ENCODE results near the gene TEX26.
A peak's percentile ranks its signal among the peaks of the same experiment; 100 is the strongest.

TEX26 gene

DNA sequence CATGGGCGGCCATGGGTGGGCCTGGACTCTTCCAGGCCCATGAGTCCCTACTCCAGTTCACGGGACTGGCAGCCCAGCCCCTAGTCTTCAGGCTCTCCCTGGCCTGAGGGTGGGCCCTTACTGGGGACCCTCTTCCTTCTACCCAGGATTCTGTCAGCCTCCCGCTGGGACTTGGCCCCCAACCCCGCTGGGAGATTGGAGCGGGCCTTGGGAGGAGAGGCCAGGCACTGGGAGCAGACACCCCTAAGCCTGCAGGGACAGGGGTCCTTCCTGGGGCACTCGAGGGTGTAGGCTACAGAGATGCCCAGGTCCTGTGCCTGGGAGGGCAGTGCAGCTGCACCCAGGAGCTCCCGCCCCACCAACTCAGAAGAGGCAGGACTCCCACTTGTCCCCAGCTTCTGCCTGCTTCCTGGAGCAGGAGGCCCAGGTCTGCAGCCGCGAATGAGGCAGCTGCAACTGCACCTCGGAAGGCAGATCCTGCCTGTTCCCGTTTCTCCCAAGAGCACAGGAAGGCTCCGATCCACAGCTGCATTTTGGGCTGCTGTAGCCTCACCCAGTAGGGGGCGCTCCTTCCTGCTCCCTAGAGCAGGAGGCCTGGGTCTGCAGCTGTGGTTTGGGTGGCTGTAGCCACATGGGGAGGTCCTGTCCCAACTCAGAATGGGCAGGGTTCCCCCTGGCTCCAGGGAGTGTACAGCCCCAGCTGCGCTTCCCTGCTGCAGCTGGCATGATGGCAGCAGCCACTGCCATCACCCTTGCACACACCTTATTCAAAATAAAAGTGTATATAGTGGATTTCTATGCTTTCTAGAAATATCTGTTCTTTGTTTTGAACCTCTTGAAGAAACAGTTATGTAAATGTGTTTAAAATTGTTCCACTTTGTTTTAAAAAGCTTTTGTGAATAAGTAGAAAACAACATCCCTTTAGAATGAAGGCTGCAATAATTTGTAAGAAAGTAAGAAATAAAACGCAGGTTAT, 46.8 kb downstream of the TEX26 start:
- Mint-ChIP-seq H3K27me3 (peaks cover 29% of the 10 kb centered on the region), H3K27ac (no peak overlapping the region), H3K4me1 (ENCODE audit: low read depth) (peaks cover 4% of the 10 kb centered on the region), H3K9me3 (no peaks in the 10 kb centered on the region), H3K36me3 (ENCODE audit: low read depth) (no peaks in the 10 kb centered on the region), H3K4me3 (no peak overlapping the region)
- peak; percentile 61 for DNase-seq

DNA sequence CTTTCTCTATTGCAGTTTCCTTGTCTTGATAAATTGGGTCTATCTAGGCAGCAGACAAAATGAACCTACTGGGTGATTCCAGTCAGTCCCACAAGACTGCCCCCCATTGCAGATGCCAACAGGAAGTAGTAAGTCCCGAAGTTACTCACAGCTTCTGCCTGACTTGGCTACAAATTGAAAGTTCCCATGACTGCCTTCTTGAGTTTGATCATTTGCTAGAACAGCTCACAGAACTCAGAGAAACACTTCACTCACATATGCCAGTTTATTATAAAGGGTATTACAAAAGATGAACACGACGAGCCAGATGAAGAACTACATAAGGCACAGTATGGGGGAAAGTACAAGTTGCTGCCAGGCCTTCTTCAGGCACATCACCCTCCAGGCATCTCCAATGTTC, 50.0 kb downstream of the TEX26 start:
- Mint-ChIP-seq H3K36me3 (ENCODE audit: low read depth) (no peaks in the 10 kb centered on the region), H3K9me3 (no peaks in the 10 kb centered on the region), H3K27ac (no peak overlapping the region), H3K4me3 (no peak overlapping the region), H3K27me3 (peaks cover 22% of the 10 kb centered on the region), H3K4me1 (ENCODE audit: low read depth) (peaks cover 4% of the 10 kb centered on the region)
- no peak for DNase-seq

GRCh38 chr13:30982906-30983305, 50.5 kb downstream of the TEX26 start:
- H3K27ac Mint-ChIP-seq, result no peak overlapping the region
- no peaks in the 10 kb centered on the region for H3K9me3 Mint-ChIP-seq
- no peak overlapping the region for H3K4me3 Mint-ChIP-seq
- no peak for DNase-seq
- no peaks in the 10 kb centered on the region for H3K36me3 Mint-ChIP-seq (ENCODE audit: low read depth)
- peaks cover 1% of the 10 kb centered on the region for H3K4me1 Mint-ChIP-seq (ENCODE audit: low read depth)
- peaks cover 23% of the 10 kb centered on the region for H3K27me3 Mint-ChIP-seq

DNA sequence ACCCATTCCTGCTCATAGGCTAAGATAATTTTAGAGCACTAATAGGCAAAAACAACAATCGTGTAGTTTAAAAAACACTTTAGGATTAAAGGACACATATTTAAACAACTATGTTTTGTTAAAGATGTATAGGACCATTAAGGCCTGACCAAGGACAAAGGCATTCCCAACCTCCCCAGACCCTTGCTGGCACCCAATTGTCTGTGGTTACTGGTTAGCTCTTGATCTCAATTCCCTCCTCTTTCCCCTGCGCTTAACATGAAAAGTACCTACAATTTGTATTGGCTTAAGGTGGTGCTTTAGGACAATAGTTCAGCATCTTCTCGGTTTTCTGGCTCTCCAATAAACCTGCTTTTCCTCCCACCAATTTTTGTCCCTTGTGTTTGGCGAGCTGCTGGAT, 51.0 kb downstream of the TEX26 start:
- H3K4me3 Mint-ChIP-seq, result no peak overlapping the region
- no peaks in the 10 kb centered on the region for H3K9me3 Mint-ChIP-seq
- H3K4me1 Mint-ChIP-seq (ENCODE audit: low read depth), result peaks cover 1% of the 10 kb centered on the region
- peaks cover 23% of the 10 kb centered on the region for H3K27me3 Mint-ChIP-seq
- no peak overlapping the region for H3K27ac Mint-ChIP-seq
- no peak for DNase-seq
- no peaks in the 10 kb centered on the region for H3K36me3 Mint-ChIP-seq (ENCODE audit: low read depth)

- no peak for DNase-seq
- peaks cover 20% of the 10 kb centered on the region for H3K27me3 Mint-ChIP-seq
- no peak overlapping the region for H3K27ac Mint-ChIP-seq
- no peak overlapping the region for H3K4me3 Mint-ChIP-seq
- no peaks in the 10 kb centered on the region for H3K9me3 Mint-ChIP-seq
- no peaks in the 10 kb centered on the region for H3K36me3 Mint-ChIP-seq (ENCODE audit: low read depth)
- H3K4me1 Mint-ChIP-seq (ENCODE audit: low read depth), result peaks cover 1% of the 10 kb centered on the region
These were observed 52.2 kb downstream of the TEX26 start for GRCh38 chr13:30984620-30985019.

GRCh38 chr13:30985637-30986205, 53.3 kb downstream of the TEX26 start:
- Mint-ChIP-seq H3K4me3 (no peak overlapping the region), H3K9me3 (no peaks in the 10 kb centered on the region), H3K4me1 (ENCODE audit: low read depth) (peaks cover 1% of the 10 kb centered on the region), H3K27me3 (peaks cover 19% of the 10 kb centered on the region), H3K27ac (no peak overlapping the region), H3K36me3 (ENCODE audit: low read depth) (no peaks in the 10 kb centered on the region)
- DNase-seq, result no peak

DNA sequence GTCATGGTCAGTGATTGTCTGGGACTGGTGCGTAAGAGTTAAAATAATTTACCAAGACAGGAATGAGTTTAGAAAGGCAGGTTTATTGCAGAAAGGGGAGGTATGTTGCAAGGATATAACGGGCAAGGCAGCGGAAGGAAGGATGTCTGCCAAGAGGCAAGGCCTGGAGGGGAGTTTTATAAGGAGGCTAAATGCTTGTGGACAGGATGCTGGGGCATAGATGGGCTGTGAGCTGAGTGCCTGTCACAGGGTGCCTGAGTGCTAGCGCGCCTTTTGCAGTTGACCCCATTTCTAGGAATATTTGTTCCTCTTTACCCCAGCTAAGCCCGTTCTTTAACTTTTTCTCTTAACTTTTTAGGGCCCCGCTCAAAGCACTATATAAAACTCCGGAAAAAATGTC, 58.7 kb downstream of the TEX26 start:
- Mint-ChIP-seq H3K27ac (no peak overlapping the region), H3K36me3 (ENCODE audit: low read depth) (no peaks in the 10 kb centered on the region), H3K4me1 (ENCODE audit: low read depth) (no peaks in the 10 kb centered on the region), H3K27me3 (peaks cover 39% of the 10 kb centered on the region), H3K4me3 (no peak overlapping the region), H3K9me3 (no peaks in the 10 kb centered on the region)
- DNase-seq, result no peak

GRCh38 chr13:30991922-30992321, 59.5 kb downstream of the TEX26 start:
- H3K4me1 Mint-ChIP-seq (ENCODE audit: low read depth), result no peaks in the 10 kb centered on the region
- H3K9me3 Mint-ChIP-seq, result no peaks in the 10 kb centered on the region
- no peaks in the 10 kb centered on the region for H3K36me3 Mint-ChIP-seq (ENCODE audit: low read depth)
- peaks cover 39% of the 10 kb centered on the region for H3K27me3 Mint-ChIP-seq
- no peak overlapping the region for H3K4me3 Mint-ChIP-seq
- no peak overlapping the region for H3K27ac Mint-ChIP-seq
- DNase-seq, result no peak

GRCh38 chr13:30995331-30995730, 62.9 kb downstream of the TEX26 start:
- H3K27ac Mint-ChIP-seq, result no peak overlapping the region
- H3K4me3 Mint-ChIP-seq, result no peak overlapping the region
- H3K9me3 Mint-ChIP-seq, result no peaks in the 10 kb centered on the region
- H3K27me3 Mint-ChIP-seq, result peaks cover 38% of the 10 kb centered on the region
- H3K4me1 Mint-ChIP-seq (ENCODE audit: low read depth), result no peaks in the 10 kb centered on the region
- H3K36me3 Mint-ChIP-seq (ENCODE audit: low read depth), result no peaks in the 10 kb centered on the region
- DNase-seq, result no peak

DNA sequence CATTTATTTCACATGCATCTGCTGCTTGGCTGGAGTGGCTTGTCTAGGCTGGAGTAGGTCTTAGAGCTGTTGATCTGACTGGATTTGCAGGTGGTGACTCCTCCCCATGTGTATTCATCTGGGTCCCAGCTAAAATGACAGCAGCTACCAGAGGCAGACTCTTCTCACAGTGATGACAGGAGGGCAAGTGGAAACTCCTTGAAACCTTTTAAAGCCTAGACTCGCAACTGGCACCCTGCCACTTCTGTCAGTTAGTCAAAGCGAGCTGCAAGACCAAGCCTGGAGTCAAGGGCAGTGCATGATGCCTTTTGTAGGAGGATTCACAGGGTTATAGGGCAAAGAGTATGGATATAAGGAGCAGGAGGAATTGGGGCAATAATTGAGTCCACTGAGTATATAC, 65.2 kb downstream of the TEX26 start:
- no peak overlapping the region for H3K27ac Mint-ChIP-seq
- peaks cover 34% of the 10 kb centered on the region for H3K27me3 Mint-ChIP-seq
- no peaks in the 10 kb centered on the region for H3K4me1 Mint-ChIP-seq (ENCODE audit: low read depth)
- no peak overlapping the region for H3K4me3 Mint-ChIP-seq
- no peak for DNase-seq
- H3K9me3 Mint-ChIP-seq, result no peaks in the 10 kb centered on the region
- H3K36me3 Mint-ChIP-seq (ENCODE audit: low read depth), result no peaks in the 10 kb centered on the region

DNA sequence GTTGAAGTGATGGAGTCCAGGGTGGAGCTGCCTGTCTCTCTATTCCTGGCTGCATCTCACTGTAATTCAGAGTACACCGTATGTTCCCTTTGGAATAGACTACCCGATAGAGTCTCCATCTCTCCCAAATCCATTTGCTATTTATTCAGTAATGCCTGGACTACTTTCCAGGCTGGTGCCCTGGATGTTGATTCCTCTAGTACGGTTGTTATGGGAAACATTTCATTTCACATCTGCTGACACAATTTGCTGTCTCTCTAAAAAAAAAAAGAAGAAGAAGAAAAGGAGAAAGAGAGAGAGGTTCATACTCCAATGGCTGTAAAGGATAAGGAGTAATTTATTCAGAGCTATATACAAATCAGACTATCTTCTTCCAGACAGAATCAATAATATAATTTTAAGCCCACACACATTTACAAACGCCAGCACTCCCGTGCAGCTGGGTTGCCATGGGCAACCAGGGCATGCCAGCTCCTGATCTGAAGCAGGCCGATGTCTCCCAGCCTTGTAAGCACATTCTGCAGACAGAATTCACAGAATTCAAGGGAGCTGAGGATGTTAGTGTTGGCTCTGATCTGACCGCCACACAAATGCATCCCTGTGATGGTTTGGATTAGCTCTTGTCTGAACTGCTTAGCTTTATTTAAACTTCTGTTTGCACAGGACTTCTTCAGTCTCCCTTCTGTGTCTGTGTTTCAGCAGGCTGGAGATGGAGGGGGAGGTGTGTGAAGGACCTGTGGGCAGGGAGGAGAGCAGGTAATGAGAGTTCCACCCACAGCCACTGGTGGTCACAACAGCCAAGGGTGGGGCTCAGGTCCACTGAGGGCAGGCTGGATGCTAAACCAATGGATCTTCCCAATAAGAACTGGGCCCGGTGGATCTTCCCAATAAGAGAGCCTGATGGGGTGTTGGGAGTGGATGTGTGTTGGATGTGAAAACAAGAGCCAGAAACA, 66.0 kb downstream of the TEX26 start:
- H3K36me3 Mint-ChIP-seq (ENCODE audit: low read depth), result no peaks in the 10 kb centered on the region
- H3K27me3 Mint-ChIP-seq, result peaks cover 30% of the 10 kb centered on the region
- no peaks in the 10 kb centered on the region for H3K9me3 Mint-ChIP-seq
- DNase-seq, result no peak
- no peak overlapping the region for H3K27ac Mint-ChIP-seq
- H3K4me3 Mint-ChIP-seq, result no peak overlapping the region
- H3K4me1 Mint-ChIP-seq (ENCODE audit: low read depth), result no peaks in the 10 kb centered on the region

GRCh38 chr13:31000889-31001288, 68.4 kb downstream of the TEX26 start:
- H3K4me3 Mint-ChIP-seq, result no peak overlapping the region
- no peaks in the 10 kb centered on the region for H3K36me3 Mint-ChIP-seq (ENCODE audit: low read depth)
- H3K27ac Mint-ChIP-seq, result no peak overlapping the region
- no peak for DNase-seq
- H3K4me1 Mint-ChIP-seq (ENCODE audit: low read depth), result no peaks in the 10 kb centered on the region
- H3K27me3 Mint-ChIP-seq, result peaks cover 26% of the 10 kb centered on the region
- H3K9me3 Mint-ChIP-seq, result no peaks in the 10 kb centered on the region

- Mint-ChIP-seq H3K36me3 (ENCODE audit: low read depth) (no peaks in the 10 kb centered on the region), H3K9me3 (no peaks in the 10 kb centered on the region), H3K27me3 (peaks cover 32% of the 10 kb centered on the region), H3K4me3 (no peak overlapping the region), H3K4me1 (ENCODE audit: low read depth) (no peaks in the 10 kb centered on the region), H3K27ac (no peak overlapping the region)
- DNase-seq, result no peak
These were observed 69.2 kb downstream of the TEX26 start for GRCh38 chr13:31001647-31002046.

GRCh38 chr13:31005066-31005465, 72.6 kb downstream of the TEX26 start:
- no peaks in the 10 kb centered on the region for H3K36me3 Mint-ChIP-seq (ENCODE audit: low read depth)
- no peak overlapping the region for H3K4me3 Mint-ChIP-seq
- no peak for DNase-seq
- H3K4me1 Mint-ChIP-seq (ENCODE audit: low read depth), result no peaks in the 10 kb centered on the region
- H3K27ac Mint-ChIP-seq, result no peak overlapping the region
- H3K9me3 Mint-ChIP-seq, result no peaks in the 10 kb centered on the region
- peaks cover 38% of the 10 kb centered on the region for H3K27me3 Mint-ChIP-seq
